HG02571 (cell line): ENCODE results near the gene PRPF19.

Experiments used
- ATAC-seq: cut with Tn5 transposase; IDR thresholded peaks from one replicate; pipeline ENCODE4 v1.9.1; 2021; ENCODE audit warnings: mild to moderate bottlenecking, moderate library complexity; ENCODE audit not compliant: unreplicated experiment

Gene PRPF19

DNA sequence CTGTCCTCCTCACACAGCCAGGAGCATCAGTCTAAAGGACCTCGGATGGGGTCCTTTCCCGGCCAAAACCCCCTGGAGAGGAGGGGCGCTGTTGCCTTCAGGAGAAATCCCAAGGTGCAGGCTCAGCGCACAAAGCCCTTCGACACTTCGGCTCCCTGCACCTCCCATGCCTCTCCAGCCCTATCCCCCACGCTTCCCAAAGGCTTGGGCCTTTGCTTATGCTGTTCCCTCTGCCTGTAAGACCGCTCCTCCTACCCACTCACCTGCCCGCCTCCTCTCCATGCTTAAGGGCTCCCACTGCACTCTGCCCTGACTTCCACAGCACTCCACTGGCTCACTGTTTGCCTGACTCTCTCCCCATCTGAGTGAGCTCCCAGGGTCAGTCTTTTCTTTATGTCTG lies 32.1 kb upstream of the PRPF19 start:
- ATAC-seq: no peak

DNA sequence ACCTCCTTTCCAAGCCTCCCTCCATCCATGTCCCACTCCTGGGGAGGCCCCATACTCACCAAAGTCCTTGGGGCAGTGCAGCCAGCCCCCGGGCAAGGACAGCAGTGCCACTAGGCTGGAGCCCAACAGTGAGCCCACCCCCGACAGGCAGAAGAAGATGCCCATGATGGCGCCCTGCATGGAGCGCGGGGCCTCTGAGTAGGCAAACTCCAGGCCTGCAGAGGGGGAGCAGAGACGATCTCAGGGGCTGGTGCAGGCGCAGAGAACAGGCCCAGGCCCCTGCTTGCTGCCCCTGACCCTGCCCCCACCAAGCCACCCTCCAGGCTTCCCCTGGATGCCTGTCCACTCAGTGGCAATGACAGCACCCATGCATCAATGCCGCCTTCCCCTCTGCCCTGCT lies 31.4 kb upstream of the PRPF19 start:
- ATAC-seq: no peak

DNA sequence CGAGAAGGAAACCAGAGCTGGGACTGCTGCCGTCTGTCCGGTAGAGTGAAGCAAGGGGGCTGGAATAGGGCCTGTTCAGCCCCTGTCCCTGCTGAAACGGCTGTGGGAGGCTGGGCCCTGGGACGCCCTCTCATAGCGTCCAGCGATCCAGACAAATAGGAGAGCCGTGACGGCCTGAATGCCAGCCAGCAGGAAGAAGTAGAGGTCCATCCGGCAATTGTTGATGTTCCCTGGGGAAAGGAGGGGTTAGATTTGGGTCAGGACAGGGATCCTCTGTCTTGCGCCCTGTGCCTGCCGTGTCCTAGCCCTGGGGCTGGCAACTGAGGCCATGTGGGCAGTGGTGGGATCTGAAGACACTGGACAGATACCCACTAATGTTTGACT lies 30.8 kb upstream of the PRPF19 start:
- ATAC-seq: no peak

DNA sequence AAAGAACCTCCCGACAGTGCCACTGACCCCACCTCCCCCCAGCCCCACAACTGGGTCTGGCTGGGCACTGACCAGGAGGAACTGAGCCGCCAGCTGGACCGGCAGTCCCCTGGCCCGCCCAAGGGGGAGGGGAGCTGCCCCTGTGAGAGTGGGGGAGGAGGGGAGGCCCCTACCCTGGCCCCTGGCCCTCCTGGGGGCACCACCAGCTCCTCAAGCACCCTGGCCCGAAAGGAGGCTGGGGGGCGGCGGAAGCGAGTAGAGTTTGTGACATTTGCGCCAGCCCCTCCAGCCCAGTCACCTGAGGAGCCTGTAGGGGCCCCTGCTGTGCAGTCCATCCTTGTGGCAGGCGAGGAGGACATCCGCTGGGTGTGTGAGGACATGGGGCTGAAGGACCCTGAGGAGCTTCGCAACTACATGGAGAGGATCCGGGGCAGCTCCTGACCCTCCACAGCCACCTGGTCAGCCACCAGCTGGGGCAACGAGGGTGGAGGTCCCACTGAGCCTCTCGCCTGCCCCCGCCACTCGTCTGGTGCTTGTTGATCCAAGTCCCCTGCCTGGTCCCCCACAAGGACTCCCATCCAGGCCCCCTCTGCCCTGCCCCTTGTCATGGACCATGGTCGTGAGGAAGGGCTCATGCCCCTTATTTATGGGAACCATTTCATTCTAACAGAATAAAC lies 30.2 kb upstream of the PRPF19 start:
- no peak for ATAC-seq

DNA sequence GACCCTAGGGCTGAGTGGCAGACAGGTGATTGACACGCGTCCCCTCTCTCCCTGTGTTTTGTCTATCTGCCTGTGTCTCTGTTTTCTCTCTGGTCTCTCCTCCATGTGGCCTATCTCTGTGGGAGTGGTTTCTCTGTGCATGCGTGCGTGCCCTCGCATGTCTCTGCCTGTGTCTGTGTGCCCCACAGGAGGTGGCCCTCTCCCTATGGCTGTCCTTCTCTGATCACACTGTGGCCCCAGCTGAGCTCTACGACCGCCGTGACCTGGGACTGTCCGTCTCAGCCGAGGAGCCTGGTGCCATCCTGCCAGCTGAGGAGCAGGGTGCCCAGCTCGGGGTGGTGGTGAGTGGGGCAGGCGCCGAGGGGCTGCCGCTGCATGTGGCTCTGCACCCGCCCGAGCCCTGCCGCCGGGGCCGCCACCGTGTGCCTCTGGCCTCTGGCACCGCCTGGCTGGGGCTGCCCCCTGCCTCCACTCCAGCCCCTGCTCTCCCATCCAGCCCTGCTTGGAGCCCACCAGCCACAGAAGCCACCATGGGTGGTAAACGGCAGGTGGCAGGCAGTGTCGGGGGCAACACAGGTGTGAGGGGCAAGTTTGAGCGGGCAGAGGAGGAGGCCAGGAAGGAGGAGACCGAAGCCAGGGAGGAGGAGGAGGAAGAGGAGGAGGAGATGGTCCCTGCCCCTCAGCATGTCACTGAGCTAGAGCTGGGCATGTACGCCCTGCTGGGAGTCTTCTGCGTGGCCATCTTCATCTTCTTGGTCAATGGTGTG lies 29.5 kb upstream of the PRPF19 start:
- no peak for ATAC-seq

DNA sequence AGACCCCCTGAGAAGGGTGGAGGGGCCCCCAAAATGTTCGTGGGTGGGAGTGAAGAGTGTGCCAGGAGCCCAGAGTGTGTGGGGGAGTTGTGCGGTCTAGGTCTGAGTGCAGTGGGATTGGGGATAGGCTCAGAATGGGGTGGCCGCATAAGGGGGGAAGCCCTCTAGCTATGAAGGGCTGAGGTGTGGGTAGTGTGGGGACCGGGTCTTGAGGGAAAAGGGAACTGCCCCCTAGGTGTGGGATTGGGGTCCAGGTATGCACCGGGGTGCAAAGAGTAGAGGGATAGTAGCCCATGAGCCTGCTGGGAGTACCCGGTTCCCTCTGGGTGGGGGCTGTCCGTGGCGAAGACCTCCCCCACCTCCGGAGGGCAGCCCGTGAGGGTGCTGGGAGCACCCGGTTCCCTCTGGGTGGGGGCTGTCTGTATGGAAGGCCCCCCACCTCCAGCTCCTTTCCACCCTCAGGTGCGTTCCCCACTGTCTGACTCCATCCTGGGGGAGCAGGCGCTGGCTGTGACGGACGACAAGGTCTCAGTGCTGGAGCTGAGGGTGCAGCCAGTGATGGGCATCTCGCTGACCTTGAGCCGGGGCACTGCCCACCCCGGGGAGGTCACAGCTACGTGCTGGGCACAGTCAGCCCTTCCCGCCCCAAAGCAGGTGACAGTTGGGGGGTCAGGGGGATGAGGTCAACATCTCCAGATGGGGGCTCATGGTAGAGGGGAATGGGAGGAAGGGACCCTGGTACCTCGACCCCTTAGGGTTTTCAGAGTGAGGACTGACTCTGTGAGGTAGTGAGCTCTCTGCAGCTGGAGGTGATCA lies 28.6 kb upstream of the PRPF19 start:
- no peak for ATAC-seq

DNA sequence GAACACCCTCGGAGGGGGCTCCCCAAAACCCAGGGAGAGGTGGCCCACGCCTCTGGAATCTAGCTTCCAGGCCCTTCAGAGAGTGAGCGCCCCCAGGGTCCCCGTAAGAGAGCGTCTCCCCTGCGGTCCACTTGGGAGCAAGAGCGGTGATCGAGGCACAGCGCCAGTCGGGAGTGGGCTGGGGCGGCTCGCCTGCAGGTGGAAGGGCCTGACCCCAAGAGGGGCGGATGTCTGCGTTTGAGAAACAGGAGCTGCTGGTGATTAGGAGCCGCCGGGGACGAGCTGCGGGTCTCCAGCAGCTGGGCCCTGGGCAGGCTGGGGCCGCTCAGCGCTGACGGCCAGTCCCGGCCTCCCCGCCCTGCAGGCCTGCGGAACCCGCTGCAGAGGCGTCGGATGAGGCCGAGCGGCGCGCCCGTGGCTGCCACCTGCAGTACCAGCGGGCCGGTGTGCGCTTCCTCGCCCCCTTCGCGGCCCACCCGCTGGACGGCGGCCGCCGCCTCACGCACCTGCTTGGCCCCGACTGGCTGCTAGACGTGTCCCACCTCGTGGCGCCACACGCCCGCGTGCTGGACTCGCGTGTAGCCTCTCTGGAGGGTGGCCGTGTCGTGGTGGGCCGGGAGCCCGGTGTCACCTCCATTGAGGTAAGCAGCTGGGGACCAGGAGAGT lies 27.9 kb upstream of the PRPF19 start:
- no peak for ATAC-seq

DNA sequence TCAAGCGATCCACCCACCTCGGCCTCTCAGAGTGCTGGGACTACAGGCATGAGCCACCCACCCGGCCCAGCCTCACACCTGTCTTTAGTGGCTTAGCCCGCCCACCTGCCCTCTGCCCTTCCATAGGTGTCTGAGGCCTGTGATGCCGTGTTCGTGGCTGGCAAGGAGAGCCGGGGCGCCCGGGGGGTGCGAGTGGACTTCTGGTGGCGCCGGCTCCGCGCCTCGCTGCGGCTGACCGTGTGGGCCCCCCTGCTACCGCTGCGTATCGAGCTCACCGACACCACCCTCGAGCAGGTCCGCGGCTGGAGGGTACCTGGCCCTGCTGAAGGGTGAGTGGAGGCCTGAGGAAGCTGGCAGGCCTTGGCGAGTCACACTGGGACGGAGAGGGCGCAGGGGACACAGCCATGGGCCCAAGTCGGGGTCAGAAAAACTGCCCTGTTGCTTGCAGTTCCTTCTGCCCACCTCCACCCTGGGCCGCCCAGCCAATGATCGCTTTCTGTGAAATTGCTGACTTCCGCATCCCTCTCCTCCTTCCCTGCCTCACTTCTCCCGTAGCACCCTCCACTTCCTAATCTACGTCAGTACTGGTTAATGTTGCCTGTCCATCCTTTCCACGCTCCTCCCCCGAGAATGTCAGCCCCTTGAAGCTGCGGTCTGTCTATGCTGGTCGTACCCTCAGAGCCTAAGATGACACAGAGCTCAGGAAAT lies 27.2 kb upstream of the PRPF19 start:
- no peak for ATAC-seq

DNA sequence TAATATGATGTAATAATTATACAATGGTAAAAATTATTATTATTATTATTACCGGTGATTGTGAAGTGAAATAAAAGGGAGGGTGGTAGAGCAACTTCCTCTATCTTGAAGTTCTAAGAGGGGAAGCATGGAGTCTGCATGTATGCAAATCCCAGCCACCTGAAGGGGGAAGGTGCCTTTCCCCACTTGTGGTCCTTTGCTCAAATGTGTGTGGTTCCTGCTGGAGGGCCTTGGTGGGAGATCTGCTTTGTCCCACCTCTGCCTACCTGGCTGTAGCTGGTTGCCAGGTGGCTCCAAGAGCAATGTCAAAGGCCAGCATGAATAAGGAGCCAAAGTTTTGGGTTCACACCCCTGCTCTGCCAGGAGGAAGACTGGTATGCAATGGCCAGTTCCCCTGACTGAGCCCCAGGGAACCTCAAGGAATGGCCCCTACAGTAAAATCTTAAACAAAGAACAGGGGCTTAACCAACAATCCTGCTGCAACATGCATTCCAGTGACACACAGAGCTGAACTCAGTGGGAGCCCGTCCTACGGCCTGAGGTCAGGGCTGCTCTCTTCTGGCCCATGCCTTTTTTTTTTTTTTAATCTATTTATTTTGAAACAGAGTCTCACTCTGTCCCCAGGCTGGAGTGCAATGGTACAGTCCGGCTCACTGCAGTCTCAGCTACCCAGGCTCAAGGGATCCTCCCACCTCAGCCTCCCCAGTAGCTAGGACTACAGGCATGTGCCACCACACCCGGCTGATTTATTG lies 26.4 kb upstream of the PRPF19 start:
- ATAC-seq: no peak

DNA sequence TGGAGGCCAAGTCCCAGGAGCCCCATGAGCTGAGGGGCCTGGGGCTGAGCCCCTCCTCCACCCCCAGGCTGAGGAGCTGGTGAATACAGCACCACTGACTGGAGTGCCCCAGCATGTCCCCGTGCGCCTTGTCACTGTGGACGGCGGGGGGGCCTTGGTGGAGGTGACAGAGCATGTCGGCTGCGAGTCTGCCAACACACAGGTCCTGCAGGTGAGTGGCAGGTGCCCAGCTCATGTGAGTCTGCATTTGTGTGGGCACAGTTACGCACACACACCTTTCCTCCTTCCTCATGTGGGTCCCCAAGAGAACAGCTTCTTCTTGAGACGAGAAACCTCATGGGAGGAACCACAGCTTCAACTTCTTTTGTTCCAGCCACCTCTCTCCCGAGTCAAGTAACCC lies 25.5 kb upstream of the PRPF19 start:
- no peak for ATAC-seq

DNA sequence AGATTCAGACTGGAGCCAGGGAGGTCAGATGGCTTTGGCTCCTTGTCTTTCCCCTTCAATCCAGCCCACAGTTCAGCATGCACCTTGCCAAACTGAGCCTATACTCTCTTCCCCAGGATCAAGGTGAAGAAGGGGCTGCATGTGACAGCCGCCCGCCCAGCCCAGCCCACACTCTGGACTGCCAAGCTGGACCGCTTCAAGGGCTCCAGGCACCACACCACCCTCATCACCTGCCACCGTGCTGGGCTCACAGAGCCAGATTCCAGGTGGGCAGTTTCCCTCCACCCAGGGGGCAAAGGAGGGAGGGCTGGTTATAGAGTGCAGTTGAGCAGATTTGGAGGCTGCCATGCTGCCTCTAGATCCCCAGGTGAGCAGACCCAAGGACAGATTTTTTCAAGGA lies 24.0 kb upstream of the PRPF19 start:
- ATAC-seq: no peak

DNA sequence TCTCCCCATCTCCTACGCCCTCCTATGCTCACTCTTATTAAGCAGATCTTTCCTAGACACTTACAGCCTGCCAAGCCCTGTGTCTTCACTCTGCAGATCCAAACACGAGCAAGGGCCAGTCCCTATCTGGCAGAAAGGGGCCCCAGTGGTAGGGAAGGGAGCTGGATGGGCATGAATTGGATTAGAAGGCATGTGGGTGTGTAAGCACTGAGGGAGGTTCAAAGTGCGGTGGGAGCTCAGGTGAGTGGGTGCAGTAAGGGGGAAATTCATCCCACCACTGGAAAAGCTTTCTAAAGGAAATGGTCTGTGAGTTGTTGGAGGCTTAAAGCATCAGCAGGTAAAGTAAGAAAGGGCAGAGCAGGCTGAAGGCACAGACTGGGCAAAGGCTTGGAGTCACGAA lies 23.4 kb upstream of the PRPF19 start:
- no peak for ATAC-seq

DNA sequence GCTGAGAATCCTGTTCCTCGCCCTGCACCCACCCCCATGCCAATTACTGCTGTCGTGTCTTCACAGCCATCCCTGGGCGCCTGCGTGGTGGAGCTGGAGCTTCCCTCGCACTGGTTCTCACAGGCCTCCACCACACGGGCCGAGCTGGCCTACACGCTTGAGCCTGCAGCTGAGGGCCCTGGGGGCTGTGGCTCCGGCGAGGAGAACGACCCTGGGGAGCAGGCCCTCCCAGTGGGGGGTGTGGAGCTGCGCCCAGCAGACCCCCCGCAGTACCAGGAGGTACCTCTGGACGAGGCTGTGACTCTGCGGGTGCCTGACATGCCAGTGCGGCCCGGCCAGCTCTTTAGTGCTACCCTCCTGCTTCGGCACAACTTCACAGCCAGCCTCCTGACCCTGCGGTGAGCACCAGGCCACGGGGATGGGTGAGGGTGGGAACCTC lies 22.2 kb upstream of the PRPF19 start:
- no peak for ATAC-seq

DNA sequence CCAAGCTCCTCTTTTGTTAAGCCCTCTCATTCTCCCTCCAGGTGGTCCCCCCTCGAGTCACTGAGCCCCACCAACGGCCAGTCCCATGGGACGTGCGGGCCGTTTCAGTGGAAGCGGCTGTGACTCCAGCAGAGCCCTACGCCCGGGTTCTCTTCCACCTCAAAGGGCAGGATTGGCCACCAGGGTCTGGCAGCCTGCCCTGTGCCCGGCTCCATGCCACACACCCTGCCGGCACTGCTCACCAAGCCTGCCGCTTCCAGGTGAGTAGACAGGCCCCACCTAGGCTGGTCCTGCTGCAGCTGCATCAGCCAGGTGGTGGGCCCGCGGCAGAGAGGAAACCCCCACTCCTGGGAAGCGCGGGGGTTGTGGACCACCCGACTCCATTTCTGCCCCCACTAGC lies 21.2 kb upstream of the PRPF19 start:
- no peak for ATAC-seq

DNA sequence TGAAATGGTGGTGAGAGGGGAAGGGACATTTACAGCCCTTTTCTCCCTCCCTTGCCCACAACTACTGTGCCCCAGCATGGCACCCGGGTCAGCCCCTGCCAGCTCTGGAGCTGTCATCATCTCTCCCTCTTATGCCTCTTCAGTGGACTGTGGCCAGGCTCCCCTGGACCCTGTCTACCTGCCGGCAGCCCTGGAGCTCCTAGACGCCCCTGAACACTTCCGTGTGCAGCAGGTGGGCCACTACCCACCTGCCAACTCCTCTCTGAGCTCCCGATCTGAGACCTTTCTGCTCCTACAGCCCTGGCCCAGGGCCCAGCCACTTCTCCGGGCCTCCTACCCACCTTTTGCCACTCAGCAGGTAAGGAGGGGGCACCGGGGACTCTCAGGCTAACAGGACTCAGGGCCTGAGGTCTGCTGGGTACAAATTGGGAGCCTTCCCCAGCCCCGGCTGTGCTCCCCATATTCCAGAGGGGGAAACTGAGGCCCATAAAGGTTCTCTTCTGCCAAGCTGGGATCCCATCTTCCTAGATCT lies 20.7 kb upstream of the PRPF19 start:
- ATAC-seq: no peak

DNA sequence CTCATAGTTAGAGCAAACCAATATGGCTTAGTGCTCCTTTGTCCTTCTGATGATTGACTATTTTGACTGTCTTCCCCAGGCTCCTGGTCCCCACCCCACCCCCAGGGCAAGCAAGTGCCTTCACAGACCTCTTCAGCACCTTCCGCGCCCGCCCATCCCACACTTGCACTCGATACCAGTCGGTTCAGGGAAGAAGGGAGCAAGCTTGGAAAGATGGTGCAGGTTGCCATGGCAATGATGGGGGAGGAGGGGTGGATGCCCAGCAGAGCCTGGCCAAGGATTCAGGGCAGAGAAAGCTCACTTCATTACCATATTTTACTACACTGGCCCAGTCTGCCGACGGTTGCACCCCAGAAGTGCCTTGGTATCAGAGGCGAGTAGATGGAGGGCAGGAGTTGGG lies 20.1 kb upstream of the PRPF19 start:
- no peak for ATAC-seq

DNA sequence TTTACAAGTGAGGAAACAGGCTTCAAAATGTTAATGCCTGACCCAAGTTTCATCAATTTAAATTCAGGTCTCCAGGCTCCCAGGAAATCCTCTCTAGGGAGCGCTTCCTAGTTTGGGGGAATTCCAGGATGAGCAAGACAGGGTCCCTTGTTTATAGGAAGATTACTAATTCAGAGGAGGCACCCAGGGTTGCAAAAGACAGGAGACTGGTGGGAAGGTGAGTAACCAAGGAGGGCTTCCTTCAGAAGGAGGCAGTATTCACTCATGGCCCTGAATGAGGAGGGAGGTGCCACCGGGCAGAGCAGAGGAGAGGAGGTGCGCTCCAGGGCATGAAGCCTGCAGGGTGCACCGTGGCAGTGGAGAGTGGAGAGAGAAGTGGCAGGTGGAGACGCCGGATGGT lies 19.5 kb upstream of the PRPF19 start:
- no peak for ATAC-seq

DNA sequence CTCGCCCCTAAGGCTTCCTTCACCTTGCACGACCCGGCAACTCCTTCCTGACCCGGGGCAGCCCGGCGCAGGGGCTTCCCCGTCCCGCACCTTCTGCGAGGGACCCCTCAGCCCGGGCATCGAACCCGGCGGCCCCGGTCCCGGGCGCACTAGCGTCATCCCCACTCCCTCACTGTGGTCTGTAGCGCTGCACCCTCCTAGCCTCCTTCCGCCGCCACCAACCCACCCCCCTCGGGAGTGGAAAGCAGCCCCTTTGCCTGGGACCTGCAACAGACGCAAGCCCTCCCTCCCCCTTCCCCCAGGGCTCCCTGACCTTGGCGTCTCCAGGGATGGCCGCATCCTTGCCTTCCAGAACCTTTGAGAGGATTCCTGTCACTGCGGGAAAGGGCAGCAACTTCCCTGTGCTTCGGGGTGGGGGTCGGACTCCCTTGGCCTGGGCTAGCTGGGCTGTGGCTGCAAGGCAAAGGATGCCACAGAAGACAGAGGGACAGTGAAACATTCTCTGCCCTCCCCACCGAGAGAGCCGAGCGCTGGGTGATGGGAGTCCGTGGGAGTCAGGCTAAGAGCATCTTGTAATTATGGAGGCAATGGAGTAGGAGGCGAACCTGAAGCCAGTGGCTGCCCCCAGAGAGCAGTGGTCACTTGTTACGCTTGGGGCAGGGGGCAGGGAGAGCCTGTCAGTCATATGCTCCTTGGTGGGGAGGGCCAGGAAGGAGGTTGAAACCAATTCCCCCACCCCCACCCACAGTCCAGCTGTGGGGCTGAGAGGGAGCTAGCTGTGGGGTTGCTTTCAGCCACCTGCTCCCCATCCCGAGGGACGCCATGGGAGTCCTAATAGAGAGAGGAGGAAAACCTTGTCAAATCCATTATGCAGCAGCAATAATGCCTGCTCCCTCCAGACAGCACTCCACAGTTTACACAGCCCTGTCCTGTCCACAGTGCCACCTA lies 18.8 kb upstream of the PRPF19 start:
- no peak for ATAC-seq
